MCF 10A (cell line): ENCODE data around the gene RASL12. TPM values are rescaled to one million over a fixed set of nuclear protein-coding genes. Genes with fewer than 3 reads are reported as not detected.
A peak's percentile ranks its signal among the peaks of the same experiment; 100 is the strongest.

ENCODE experiments used
- BruUV-seq: library from RNA; stranded (reverse); fragments of 400-500 nt; replicated peaks from 2 replicates; lab custom pipeline; 2021; lab: Mats Ljungman, UMichigan
- CTCF ChIA-PET: fragments of 300-600 bp; sonication (Branson Sonifier 250); formaldehyde crosslinking; extraction: SDS; loops from one replicate; lab custom pipeline; 2021; ENCODE audit warnings: antibody characterized with exemption, inconsistent platforms; lab: Yijun Ruan, JAX
- POLR2A ChIA-PET: fragments of 300-600, 350-650 bp; sonication (Branson Sonifier 250); formaldehyde crosslinking; extraction: SDS; loops from one replicate; lab custom pipeline; 2020; ENCODE audit warnings: antibody characterized with exemption, inconsistent platforms; lab: Yijun Ruan, JAX
- DNase-seq: peaks from one replicate; pipeline ENCODE4 v3.0.0-alpha.2; 2018; ENCODE audit not compliant: unreplicated experiment
- H3K27ac Mint-ChIP-seq: one replicate; pipeline ENCODE4 v1.8.0; 2022; ENCODE audit warnings: mild to moderate bottlenecking, low read depth, mixed read lengths; ENCODE audit not compliant: unreplicated experiment
- H3K27me3 Mint-ChIP-seq: one replicate; pipeline ENCODE4 v1.8.0; 2022; ENCODE audit warnings: mixed read lengths; ENCODE audit not compliant: insufficient read depth, unreplicated experiment
- H3K36me3 Mint-ChIP-seq: one replicate; pipeline ENCODE4 v1.8.0; 2022; ENCODE audit warnings: mild to moderate bottlenecking, moderate library complexity, mixed read lengths; ENCODE audit not compliant: insufficient read depth, unreplicated experiment
- H3K4me1 Mint-ChIP-seq: one replicate; pipeline ENCODE4 v1.8.0; 2022; ENCODE audit warnings: mixed read lengths; ENCODE audit not compliant: insufficient read depth, unreplicated experiment
- H3K4me3 Mint-ChIP-seq: one replicate; pipeline ENCODE4 v1.8.0; 2022; ENCODE audit warnings: mild to moderate bottlenecking, moderate library complexity, mixed read lengths; ENCODE audit not compliant: unreplicated experiment
- H3K9me3 Mint-ChIP-seq: one replicate; pipeline ENCODE4 v1.8.0; 2022; ENCODE audit warnings: mixed read lengths; ENCODE audit not compliant: unreplicated experiment
- intact Hi-C: fragments of 100-400 bp; cut with micrococcal nuclease; formaldehyde crosslinking; loops from 2 replicates; pipeline ENCODE4 v1.14.1; 2022
- total RNA-seq: library from RNA; stranded (reverse); gene quantifications from 2 replicates; pipeline ENCODE4 v1.2.3, GENCODE V29; 2022
- TF ChIP-seq, protein P1 (sequence below): fragments of 200-600 bp; IDR thresholded peaks from one replicate; pipeline ENCODE4 v1.8.0; 2022; ENCODE audit warnings: antibody characterized with exemption, mild to moderate bottlenecking; ENCODE audit not compliant: unreplicated experiment

RASL12 gene
- total RNA-seq, 1 experiment from 2014 or later: not detected

DNA sequence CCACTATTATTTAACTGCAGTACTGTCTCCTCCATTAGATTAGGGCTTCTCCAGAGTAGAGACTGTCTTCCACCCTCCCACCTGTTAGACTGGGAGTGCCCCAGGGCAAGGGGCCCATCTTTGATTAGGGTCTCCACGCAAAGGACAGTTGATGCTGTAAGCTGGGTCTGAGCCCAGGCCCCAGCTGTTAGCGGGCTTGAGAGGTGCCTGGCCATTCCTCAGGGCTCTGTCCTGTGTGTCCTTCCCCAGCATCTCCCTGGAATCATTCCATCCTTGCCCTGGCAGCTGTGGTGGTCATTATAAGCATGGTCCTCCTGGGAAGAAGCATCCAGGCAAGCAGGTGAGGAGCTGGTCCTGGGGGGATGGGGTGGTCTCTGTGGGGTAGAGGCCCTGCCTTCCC is 16.5 kb downstream of the RASL12 start:
- H3K27me3 Mint-ChIP-seq: no peaks in the 10 kb centered on the region
- TF ChIP-seq, protein P1, sequence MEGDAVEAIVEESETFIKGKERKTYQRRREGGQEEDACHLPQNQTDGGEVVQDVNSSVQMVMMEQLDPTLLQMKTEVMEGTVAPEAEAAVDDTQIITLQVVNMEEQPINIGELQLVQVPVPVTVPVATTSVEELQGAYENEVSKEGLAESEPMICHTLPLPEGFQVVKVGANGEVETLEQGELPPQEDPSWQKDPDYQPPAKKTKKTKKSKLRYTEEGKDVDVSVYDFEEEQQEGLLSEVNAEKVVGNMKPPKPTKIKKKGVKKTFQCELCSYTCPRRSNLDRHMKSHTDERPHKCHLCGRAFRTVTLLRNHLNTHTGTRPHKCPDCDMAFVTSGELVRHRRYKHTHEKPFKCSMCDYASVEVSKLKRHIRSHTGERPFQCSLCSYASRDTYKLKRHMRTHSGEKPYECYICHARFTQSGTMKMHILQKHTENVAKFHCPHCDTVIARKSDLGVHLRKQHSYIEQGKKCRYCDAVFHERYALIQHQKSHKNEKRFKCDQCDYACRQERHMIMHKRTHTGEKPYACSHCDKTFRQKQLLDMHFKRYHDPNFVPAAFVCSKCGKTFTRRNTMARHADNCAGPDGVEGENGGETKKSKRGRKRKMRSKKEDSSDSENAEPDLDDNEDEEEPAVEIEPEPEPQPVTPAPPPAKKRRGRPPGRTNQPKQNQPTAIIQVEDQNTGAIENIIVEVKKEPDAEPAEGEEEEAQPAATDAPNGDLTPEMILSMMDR: no peak
- intact Hi-C loops: loop anchor here (10.0 kb wide), 1 partner anchor 334 kb away; no protein-coding TSS in a partner anchor
- no peaks in the 10 kb centered on the region for H3K36me3 Mint-ChIP-seq
- no peak for DNase-seq
- ChIA-PET CTCF (interaction anchor here (0.7 to 3.0 kb wide), 6 partner anchors 9 to 63 kb away, joined by 3 to 11 read pairs (median 3); partner anchors contain the start of gene UBAP1L), POLR2A (no interaction called here)
- H3K4me1 Mint-ChIP-seq: no peaks in the 10 kb centered on the region
- no peaks in the 10 kb centered on the region for H3K9me3 Mint-ChIP-seq
- BruUV-seq: no TSS peak
- H3K27ac Mint-ChIP-seq: no peak overlapping the region
- H3K4me3 Mint-ChIP-seq: no peak overlapping the region

DNA sequence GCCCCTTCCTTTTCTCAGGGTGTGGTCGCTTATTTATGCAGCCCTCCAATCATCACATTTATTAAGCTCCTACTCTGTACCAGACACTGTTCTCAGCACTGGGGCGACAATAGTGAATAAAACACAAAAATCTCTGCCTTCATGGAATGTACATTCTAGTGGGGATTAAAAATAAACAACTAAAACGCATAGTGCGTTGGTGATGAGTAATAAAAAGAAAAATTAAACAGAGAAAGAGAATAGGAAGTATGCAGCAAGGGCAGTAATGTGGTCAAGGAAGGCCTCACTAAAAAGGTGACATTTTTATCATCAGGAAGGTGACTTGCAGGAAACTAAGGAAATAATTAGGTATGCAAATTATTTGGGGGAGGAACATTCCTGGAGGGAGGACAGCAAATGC is 17.5 kb downstream of the RASL12 start:
- ChIA-PET CTCF (no interaction called here), POLR2A (no interaction called here)
- H3K36me3 Mint-ChIP-seq: no peaks in the 10 kb centered on the region
- no peak for DNase-seq
- H3K27ac Mint-ChIP-seq: peak overlapping the region; percentile 66
- BruUV-seq: no TSS peak
- H3K4me1 Mint-ChIP-seq: no peaks in the 10 kb centered on the region
- no peak overlapping the region for H3K4me3 Mint-ChIP-seq
- no peaks in the 10 kb centered on the region for H3K9me3 Mint-ChIP-seq
- TF ChIP-seq, protein P1: no peak
- H3K27me3 Mint-ChIP-seq: no peaks in the 10 kb centered on the region
- intact Hi-C loops: loop anchor here (10.0 kb wide), 1 partner anchor 335 kb away; no protein-coding TSS in a partner anchor

DNA sequence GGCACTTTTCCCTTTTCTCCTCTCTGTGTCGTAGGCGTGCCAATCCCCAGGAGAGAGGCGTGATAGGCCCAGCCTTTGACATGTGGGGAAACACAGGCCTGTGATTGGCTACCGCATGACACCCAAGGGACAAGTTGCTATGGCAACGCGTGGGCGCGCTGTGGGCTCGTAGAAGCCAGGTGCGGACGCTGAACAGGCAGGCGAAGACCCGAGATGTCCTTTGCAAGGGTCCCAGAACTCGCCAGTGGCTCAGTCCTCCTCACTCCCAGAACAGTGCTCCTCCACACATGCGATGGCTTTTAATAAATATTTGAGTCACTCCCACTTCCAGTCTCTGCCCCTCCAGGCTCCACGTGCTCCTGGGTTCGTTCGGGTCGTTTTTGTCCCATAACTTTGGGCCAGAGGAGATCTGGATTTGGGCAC is 18.4 kb downstream of the RASL12 start:
- Mint-ChIP-seq H3K4me1 (peaks cover under 1% of the 10 kb centered on the region), H3K27ac (peak overlapping the region; percentile 66), H3K4me3 (peak overlapping the region; percentile 66), H3K9me3 (no peaks in the 10 kb centered on the region), H3K36me3 (no peaks in the 10 kb centered on the region), H3K27me3 (no peaks in the 10 kb centered on the region)
- BruUV-seq: no TSS peak
- peak; percentile 97 for DNase-seq
- ChIA-PET POLR2A (no interaction called here), CTCF (interaction anchor here (0.7 kb wide), 1 partner anchor 13 kb away, joined by 3 read pairs; no protein-coding TSS in a partner anchor)
- intact Hi-C loops: no loop called here
- TF ChIP-seq, protein P1: no peak

DNA sequence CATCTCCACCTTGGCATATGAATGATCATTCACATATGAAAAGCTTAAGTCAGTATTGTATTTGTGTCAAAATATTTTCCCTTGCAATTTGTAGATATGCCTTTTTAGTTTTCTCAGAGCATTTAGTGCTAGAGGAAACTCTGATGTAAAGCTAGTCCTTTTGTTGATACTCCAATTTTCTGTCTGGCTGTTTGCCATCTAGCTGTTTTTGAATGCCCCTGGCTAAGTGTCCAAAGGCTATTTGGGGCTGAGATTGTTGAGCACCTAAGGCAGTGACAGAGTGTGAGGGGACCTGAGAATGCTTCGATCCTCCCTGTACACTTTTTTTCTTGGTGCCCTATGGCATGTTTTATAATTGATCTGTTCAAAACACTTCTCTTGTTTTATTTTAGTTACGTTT is 19.6 kb downstream of the RASL12 start:
- H3K4me3 Mint-ChIP-seq: no peak overlapping the region
- H3K36me3 Mint-ChIP-seq: no peaks in the 10 kb centered on the region
- no peaks in the 10 kb centered on the region for H3K9me3 Mint-ChIP-seq
- no peaks in the 10 kb centered on the region for H3K27me3 Mint-ChIP-seq
- CTCF ChIA-PET: interaction anchor here (0.6 to 1.2 kb wide), 3 partner anchors 13 to 472 kb away, joined by 3 to 4 read pairs (median 3); no protein-coding TSS in a partner anchor
- H3K4me1 Mint-ChIP-seq: peaks cover 8% of the 10 kb centered on the region
- DNase-seq: no peak
- BruUV-seq: no TSS peak
- intact Hi-C loops: no loop called here
- TF ChIP-seq, protein P1: no peak
- H3K27ac Mint-ChIP-seq: no peak overlapping the region
- POLR2A ChIA-PET: no interaction called here
